ENCODE data around the gene RNLS.

RNLS gene

DNA sequence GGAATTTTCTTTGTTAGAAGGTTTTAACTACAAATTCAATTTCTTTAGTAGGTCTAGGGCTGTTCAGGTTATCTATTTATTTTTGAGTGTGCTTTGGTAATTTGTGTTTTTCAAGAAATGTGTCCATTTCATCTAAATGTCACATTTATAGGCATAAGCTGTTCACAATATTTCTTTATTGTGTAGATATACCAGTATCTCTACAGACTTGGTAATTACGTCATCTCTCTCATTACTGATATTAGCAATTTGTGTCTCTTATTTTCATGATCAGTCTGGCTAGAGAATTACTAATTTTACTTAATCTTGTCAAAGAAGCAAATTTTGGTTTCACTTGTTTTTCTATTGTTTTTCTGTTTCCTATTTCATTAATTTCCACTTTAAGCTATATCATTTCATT is 152.0 kb downstream of the RNLS start:
- no peak for DNase-seq (ENCODE audit: low spot score)

DNA sequence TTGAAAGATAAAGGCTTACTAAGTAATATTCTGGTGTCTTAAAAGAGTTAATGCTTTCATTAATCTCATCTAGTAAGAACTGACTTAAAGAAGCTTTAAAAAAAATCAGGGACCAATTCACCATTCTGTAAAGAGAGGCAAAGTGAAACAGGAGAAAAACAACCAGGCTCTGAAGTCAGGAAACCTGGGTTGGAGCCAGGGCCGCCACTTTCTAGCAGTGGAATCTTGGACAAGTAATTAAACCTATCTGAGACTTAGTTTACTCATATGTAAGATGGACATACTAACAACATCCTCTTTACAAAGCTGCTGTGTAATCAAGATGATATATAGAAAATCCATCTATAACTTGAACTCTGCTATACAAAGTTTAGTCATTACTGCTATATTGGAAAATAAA is 154.1 kb downstream of the RNLS start:
- no peak for DNase-seq (ENCODE audit: low spot score)

DNA sequence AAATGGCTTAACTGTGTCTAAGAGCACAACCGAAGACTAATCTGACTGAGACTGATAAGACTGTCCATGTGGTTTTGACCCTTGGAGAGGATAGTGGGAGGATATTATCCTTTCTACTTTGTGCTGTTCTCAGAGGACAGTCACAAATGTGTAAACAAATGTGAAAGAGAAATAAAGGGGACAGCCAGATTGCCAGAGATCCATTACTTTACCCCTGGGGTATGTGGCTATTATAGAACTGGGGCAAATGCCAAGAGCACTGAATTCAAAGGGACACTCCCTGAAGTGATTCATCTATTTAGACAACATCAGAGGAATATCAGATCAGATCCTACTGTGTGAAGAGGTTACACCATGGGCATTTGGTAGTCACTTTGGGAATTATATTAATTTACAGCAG is 154.7 kb downstream of the RNLS start:
- DNase-seq (ENCODE audit: low spot score): peak; percentile 38

- no peak for DNase-seq (ENCODE audit: low spot score)
Observed at GRCh38 chr10:88427024-88427423, 156.1 kb downstream of the RNLS start.

DNA sequence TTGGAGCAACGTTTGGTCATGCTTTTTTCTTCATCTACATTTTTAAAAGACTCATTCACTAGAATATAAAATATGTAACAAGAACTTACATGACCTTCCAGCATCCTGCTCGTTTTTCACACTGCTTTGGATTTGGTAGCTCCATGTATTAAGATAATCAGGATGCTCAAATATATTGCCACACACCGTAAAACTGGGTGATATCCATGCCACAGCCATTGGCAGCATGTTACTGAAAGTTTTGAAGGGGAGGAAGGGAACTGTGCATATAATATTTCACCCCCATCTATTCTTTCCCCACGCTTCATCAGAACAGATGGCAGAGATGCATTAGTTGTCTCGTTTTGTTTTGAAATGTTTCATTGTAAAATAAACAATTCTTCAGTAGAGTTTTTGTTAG is 158.2 kb downstream of the RNLS start:
- DNase-seq (ENCODE audit: low spot score): no peak

DNA sequence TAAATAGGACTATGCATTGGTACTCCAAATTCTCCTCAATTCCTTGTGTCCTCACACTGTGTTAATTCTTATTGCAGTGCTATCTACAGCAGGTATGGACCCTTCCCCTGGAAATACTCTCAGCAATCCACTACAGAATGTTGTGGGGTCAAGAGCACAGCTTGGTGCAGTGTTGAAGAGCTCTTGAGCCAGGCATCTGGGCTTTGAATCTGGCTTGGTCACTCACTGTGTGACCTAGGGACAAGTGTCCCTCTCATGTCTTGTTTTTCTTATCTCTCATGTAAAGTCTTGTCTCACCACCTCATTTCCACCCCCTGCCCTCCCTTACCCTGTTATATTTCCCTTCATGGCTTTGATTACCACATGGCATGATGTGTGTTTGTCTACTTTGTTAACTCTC is 159.4 kb downstream of the RNLS start:
- DNase-seq (ENCODE audit: low spot score): no peak

GRCh38 chr10:88421590-88421989 is 161.5 kb downstream of the RNLS start:
- DNase-seq (ENCODE audit: low spot score): no peak

GRCh38 chr10:88418871-88419270 is 164.2 kb downstream of the RNLS start:
- DNase-seq (ENCODE audit: low spot score): no peak

GRCh38 chr10:88417387-88418030 is 165.6 kb downstream of the RNLS start:
- DNase-seq (ENCODE audit: low spot score): no peak

- no peak for DNase-seq (ENCODE audit: low spot score)
Observed at GRCh38 chr10:88416801-88417200, 166.3 kb downstream of the RNLS start.

DNA sequence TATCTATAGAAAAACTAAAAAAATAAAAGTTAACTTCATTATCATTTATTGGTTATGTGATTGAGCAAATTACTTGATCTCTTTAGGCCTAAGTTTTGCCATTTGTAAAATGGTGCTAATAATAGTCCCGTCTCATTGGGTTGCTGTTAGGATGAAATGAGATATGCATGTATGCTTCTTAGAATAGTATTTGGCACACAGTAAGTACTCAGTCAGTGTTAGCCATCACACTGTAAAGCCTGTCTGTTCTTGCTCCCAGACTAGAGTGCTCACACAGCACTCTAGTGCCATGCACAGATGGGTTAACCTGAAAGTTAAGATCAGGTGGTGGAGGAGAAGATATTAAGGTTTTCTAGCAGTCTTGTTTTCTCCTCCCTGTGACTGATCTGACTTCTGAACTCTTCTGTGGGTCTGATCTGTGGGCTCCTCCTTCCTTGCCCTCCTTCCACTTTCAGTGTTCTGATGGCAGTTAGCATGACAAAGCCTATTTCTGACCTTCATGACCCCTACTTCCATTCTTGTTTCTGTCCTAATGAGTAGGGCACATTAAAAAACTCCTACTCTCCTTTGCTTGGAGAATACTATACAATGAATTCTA is 167.5 kb downstream of the RNLS start:
- DNase-seq (ENCODE audit: low spot score): no peak

DNA sequence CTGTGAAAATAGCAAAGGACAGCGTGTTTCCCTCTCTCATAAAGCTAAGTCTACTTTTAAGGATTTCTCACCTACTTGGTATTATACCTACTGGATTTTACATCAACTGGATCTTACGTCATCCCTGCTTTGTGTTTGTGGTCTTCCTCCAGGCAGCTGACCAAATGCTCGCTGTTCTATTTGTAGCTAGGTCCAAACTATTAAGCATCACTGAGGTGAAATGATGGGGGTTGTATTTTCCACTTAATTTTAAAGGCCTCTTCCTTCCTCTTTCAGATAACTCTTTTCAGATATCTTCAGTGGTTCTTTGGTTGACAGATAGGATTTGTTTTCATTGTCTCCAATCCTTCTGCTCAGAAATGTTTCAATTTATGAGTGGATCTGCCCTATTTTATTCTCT is 169.7 kb downstream of the RNLS start:
- no peak for DNase-seq (ENCODE audit: low spot score)

DNA sequence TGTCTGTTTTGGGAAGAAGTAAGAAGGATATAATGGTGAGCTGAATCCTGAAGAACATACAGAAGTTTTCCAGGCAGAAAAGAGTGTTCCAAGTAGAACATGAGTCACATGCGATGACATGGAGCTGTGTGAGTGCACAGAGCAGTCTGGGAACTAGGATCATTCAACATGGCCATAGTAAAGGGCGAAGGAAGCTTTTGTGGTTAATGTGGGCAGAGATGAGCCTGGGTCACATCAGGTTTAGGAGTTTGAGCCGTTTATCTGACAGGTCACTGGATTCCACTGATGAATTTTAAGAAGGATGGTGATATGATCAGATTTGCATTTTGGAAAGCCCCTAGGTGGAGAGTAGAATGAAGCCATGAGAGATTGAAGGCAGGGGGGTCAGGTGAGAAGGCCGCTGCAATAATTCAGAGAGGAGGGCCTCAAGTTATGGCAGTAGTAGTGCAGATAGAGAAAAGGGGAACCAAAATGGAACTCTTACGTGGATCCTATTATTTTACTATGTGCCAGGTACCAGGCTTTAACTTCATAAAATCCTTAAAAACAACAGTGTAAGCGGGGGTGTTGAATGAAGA is 171.3 kb downstream of the RNLS start:
- peak; percentile 10 for DNase-seq (ENCODE audit: low spot score)

- DNase-seq (ENCODE audit: low spot score): no peak
Observed at GRCh38 chr10:88409824-88410223, 173.3 kb downstream of the RNLS start.

- no peak for DNase-seq (ENCODE audit: low spot score)
Observed at GRCh38 chr10:88409236-88409635, 173.9 kb downstream of the RNLS start.

- no peak for DNase-seq (ENCODE audit: low spot score)
Observed at GRCh38 chr10:88408096-88408495, 175.0 kb downstream of the RNLS start.

GRCh38 chr10:88404133-88404532 is 179.0 kb downstream of the RNLS start:
- no peak for DNase-seq (ENCODE audit: low spot score)

DNA sequence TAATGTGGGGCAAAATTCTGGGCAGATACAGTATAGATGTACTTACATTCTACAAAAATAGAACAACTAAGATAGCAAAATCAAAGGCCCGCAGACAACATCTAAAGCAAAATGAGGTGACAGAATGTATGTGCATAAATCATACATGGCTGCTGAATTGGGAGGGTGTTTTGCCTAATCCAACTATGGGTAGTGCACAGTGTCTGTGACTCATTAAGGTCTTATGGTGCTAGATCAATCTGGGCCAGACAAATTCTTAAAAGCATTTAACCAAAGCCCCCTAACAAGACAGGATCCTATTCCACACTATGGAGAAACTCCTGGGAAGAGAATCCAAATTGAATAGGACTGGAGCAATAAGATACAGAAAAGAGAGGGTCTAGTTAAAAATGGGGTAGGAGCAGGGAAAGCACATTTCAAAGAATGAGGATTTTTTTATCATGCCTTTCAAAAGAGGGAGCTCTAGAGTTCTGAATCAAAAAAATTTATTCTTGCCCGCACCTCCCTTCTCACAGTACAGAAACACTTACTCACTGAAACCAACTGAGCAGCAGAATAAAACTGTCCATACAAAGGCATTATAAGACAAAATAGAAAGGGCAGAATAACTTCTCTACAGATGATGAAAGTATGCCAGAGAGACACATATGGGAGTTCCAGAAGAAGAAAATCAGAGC is 181.3 kb downstream of the RNLS start:
- peak; percentile 46 for DNase-seq (ENCODE audit: low spot score)

- DNase-seq (ENCODE audit: low spot score): no peak
Observed at GRCh38 chr10:88399240-88399639, 183.9 kb downstream of the RNLS start.

- no peak for DNase-seq (ENCODE audit: low spot score)
Observed at GRCh38 chr10:88395677-88396076, 187.4 kb downstream of the RNLS start.

DNA sequence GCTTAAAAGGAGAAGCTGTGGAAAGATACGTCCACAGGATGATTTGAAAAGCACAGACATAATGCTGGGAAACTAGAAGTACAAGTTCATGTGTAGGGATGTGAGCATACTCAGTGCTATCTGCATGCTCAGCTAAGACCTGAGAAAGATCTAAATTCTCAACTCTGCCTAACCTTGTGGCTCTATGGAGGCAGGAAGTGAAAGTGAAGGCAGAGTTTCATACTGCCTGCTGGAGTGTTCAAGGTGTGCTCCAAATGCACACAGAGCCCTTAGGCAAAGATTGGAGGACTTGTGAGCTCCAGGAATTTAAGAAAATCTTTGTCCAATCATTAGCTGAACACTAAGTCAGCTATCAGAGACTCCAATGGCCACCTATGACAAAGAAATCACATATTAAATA is 190.9 kb downstream of the RNLS start:
- no peak for DNase-seq (ENCODE audit: low spot score)

- DNase-seq (ENCODE audit: low spot score): no peak
Observed at GRCh38 chr10:88390041-88390440, 193.1 kb downstream of the RNLS start.

- DNase-seq (ENCODE audit: low spot score): peak; percentile 17
Observed at GRCh38 chr10:88389456-88389855, 193.7 kb downstream of the RNLS start.
